HG02840 (cell line): ENCODE data around the gene ZNF232.
"Not testable (repeated sequence)": the region's sequence is repeated elsewhere in the genome, so short reads cannot be mapped to it uniquely, and the experiment has no call there.

Source experiments
- ATAC-seq: cut with Tn5 transposase; IDR thresholded peaks from one replicate; pipeline ENCODE4 v1.9.1; 2021; ENCODE audit warnings: mild to moderate bottlenecking, moderate library complexity, moderate number of reproducible peaks; ENCODE audit not compliant: unreplicated experiment, low FRiP score

The ZNF232 gene

GRCh38 chr17:5130261-5130660 lies 18.6 kb upstream of the ZNF232 start:
- ATAC-seq: not testable (repeated sequence)

- ATAC-seq: not testable (repeated sequence)
These were observed 18.1 kb upstream of the ZNF232 start for GRCh38 chr17:5129770-5130169.

- ATAC-seq: no peak
These were observed 17.3 kb upstream of the ZNF232 start for GRCh38 chr17:5128905-5129535.

GRCh38 chr17:5128387-5128786 lies 16.7 kb upstream of the ZNF232 start:
- not testable (repeated sequence) for ATAC-seq

GRCh38 chr17:5127910-5128309 lies 16.2 kb upstream of the ZNF232 start:
- ATAC-seq: no peak

GRCh38 chr17:5126719-5127488 lies 15.2 kb upstream of the ZNF232 start:
- ATAC-seq: no peak

GRCh38 chr17:5124896-5125295 lies 13.2 kb upstream of the ZNF232 start:
- not testable (repeated sequence) for ATAC-seq

- not testable (repeated sequence) for ATAC-seq
These were observed 12.6 kb upstream of the ZNF232 start for GRCh38 chr17:5124125-5124760.

GRCh38 chr17:5123343-5124124 lies 11.9 kb upstream of the ZNF232 start:
- no peak for ATAC-seq

GRCh38 chr17:5122586-5123342 lies 11.1 kb upstream of the ZNF232 start:
- ATAC-seq: no peak

GRCh38 chr17:5122056-5122455 lies 10.4 kb upstream of the ZNF232 start:
- ATAC-seq: not testable (repeated sequence)

- ATAC-seq: no peak
These were observed 9.6 kb upstream of the ZNF232 start for GRCh38 chr17:5121186-5121841.

GRCh38 chr17:5120436-5121185 lies 8.9 kb upstream of the ZNF232 start:
- not testable (repeated sequence) for ATAC-seq

- no peak for ATAC-seq
These were observed 8.4 kb upstream of the ZNF232 start for GRCh38 chr17:5120036-5120435.

GRCh38 chr17:5118219-5118618 lies 6.5 kb upstream of the ZNF232 start:
- ATAC-seq: no peak

- ATAC-seq: no peak
These were observed 4.3 kb upstream of the ZNF232 start, which contains the start of gene USP6 for GRCh38 chr17:5115673-5116651. Gene USP6 (plus strand): TSS chr17:5116032. CDS start chr17:5130368, 14,336 bp downstream.

GRCh38 chr17:5110816-5111215 lies 862 bp downstream of the ZNF232 start:
- ATAC-seq: no peak

- no peak for ATAC-seq
These were observed 10.8 kb downstream of the ZNF232 start for GRCh38 chr17:5100832-5101231.
